Body of pancreas (tissue), 4 donors: ENCODE data around the gene NRGN. TPM values are rescaled to one million over a fixed set of nuclear protein-coding genes. Genes with fewer than 3 reads are reported as not detected.
A peak's percentile ranks its signal among the peaks of the same experiment; 100 is the strongest.

Experiments used
- ATAC-seq: fragments of 150-250 bp; one replicate; pipeline ENCODE4 v1.9.1; 2016
- DNase-seq, 4 donors: peaks; one replicate each; pipeline ENCODE4 v3.0.0-alpha.2; 2019
- H3K27ac ChIP-seq, 4 donors: fragments of 200-600 bp; sonication (generic); 1 replicate in 3 of 4; 2 replicates in 1 of 4; pipeline versions ENCODE4 v1.5.1 to v1.6.1; 2016 to 2019; ENCODE audit warnings: mild to moderate bottlenecking in 1 of 4, mixed read lengths in 1 of 4, moderate library complexity in 1 of 4
- H3K27me3 ChIP-seq, 2 donors: fragments of 200-600 bp; sonication (generic); one replicate each; pipeline ENCODE4 v1.6.0; 2016; ENCODE audit warnings: mild to moderate bottlenecking in 1 of 2
- H3K36me3 ChIP-seq, 2 donors: fragments of 200-600 bp; sonication (generic); replicated peaks in 1 of 2; 2 replicates each; pipeline ENCODE4 v1.5.1; 2016; ENCODE audit warnings: low read depth in 2 of 2; ENCODE audit not compliant: insufficient read depth in 1 of 2
- H3K4me1 ChIP-seq: fragments of 200-600 bp; sonication (generic); one replicate; pipeline ENCODE4 v1.6.0; 2016
- H3K4me3 ChIP-seq, 2 donors: fragments of 200-600 bp; sonication (generic); 1 replicate in 1 of 2; 2 replicates in 1 of 2; pipeline ENCODE4 v1.5.1; 2016 to 2019
- H3K9me3 ChIP-seq, 3 donors: fragments of 200-600 bp; sonication (generic); 1 replicate in 2 of 3; 2 replicates in 1 of 3; pipeline ENCODE4 v1.5.1; 2016
- CTCF ChIP-seq, 7 experiments: fragments of 450-650 bp in 4 of 7; fragments of 200-600 bp in 3 of 7; sonication (generic) in 3 of 7; IDR thresholded peaks; one replicate each; pipeline ENCODE4 v1.5.1; 2016 to 2019; ENCODE audit warnings: antibody characterized with exemption in 7 of 7
- POLR2A ChIP-seq, 3 donors: fragments of 450-650 bp; IDR thresholded peaks; one replicate each; pipeline ENCODE4 v1.6.1; 2016; ENCODE audit warnings: antibody characterized with exemption in 3 of 3, mild to moderate bottlenecking in 2 of 3
- WGBS, 2 donors: methylation state at CpG; one replicate each; pipeline ENCODE4 v1.1.5; 2017; 5-methylcytosine and 5-hydroxymethylcytosine counted together
- intact Hi-C: fragments of 100-400 bp; cut with DNase I; formaldehyde crosslinking; loops from one replicate; pipeline ENCODE4 v1.15.1; 2023
- total RNA-seq, 2 donors: library from RNA; depleted of rRNA; stranded (reverse); fragments of >200 nt; gene quantifications; one replicate each; pipeline ENCODE4 v1.1.0, GENCODE V29; 2016

The NRGN gene
- total RNA-seq, 2 donors from 2014 or later = not detected

- H3K36me3 ChIP-seq = no peaks in the 10 kb centered on the region
- DNase-seq = no peak
- ATAC-seq = no peak
- intact Hi-C loops = no loop called here
- no peaks in the 10 kb centered on the region for H3K9me3 ChIP-seq
- 49 to 54% methylated on average over 3 of the region's 3 CpGs for WGBS, 2 donors
- H3K4me3 ChIP-seq = no peak overlapping the region
- peaks cover under 1% of the 10 kb centered on the region for H3K4me1 ChIP-seq
- H3K27ac ChIP-seq = no peak overlapping the region
- H3K27me3 ChIP-seq = no peaks in the 10 kb centered on the region
- TF ChIP-seq CTCF (IDR thresholded peaks at IDR 0.05) = no peak
- TF ChIP-seq POLR2A (IDR thresholded peaks at IDR 0.05) = no peak
These were observed 27.4 kb upstream of the NRGN start for GRCh38 chr11:124712392-124712791.

GRCh38 chr11:124716591-124716990, 23.2 kb upstream of the NRGN start:
- TF ChIP-seq CTCF (IDR thresholded peaks at IDR 0.05) (no peak), POLR2A (IDR thresholded peaks at IDR 0.05) (no peak)
- no peak for ATAC-seq
- peaks cover 16% of the 10 kb centered on the region for H3K4me1 ChIP-seq
- H3K4me3 ChIP-seq = no peak overlapping the region
- intact Hi-C loops = no loop called here
- WGBS, 2 donors = 60 to 70% methylated on average over 3 of the region's 3 CpGs
- no peaks in the 10 kb centered on the region for H3K27me3 ChIP-seq
- no peak for DNase-seq
- H3K9me3 ChIP-seq = no peaks in the 10 kb centered on the region
- no peak overlapping the region for H3K27ac ChIP-seq
- H3K36me3 ChIP-seq = no peaks in the 10 kb centered on the region

- Histone ChIP-seq H3K4me1 (peaks cover 16% of the 10 kb centered on the region), H3K27me3 (no peaks in the 10 kb centered on the region), H3K9me3 (no peaks in the 10 kb centered on the region), H3K27ac (no peak overlapping the region), H3K36me3 (no peaks in the 10 kb centered on the region), H3K4me3 (no peak overlapping the region)
- TF ChIP-seq POLR2A (IDR thresholded peaks at IDR 0.05) (no peak), CTCF (IDR thresholded peaks at IDR 0.05) (no peak)
- intact Hi-C loops = no loop called here
- 41 to 48% methylated on average over 7 of the region's 7 CpGs for WGBS, 2 donors
- no peak for ATAC-seq
- DNase-seq = no peak
These were observed 22.3 kb upstream of the NRGN start for GRCh38 chr11:124717421-124717785.

GRCh38 chr11:124717786-124718651, 21.7 kb upstream of the NRGN start:
- no peaks in the 10 kb centered on the region for H3K9me3 ChIP-seq
- TF ChIP-seq CTCF (IDR thresholded peaks at IDR 0.05) (no peak), POLR2A (IDR thresholded peaks at IDR 0.05) (no peak)
- WGBS, 2 donors = 0 to 1% methylated on average over 39 to 45 of the region's 45 CpGs
- H3K36me3 ChIP-seq = no peaks in the 10 kb centered on the region
- intact Hi-C loops = no loop called here
- no peak overlapping the region for H3K4me3 ChIP-seq
- peaks cover 16% of the 10 kb centered on the region for H3K4me1 ChIP-seq
- ATAC-seq (peak; percentile 35), DNase-seq (peak in 1 of 4 donors; percentile 8)
- no peaks in the 10 kb centered on the region for H3K27me3 ChIP-seq
- H3K27ac ChIP-seq = no peak overlapping the region

- Histone ChIP-seq H3K4me1 (peaks cover 16% of the 10 kb centered on the region), H3K4me3 (no peak overlapping the region), H3K27ac (no peak overlapping the region), H3K36me3 (no peaks in the 10 kb centered on the region), H3K27me3 (no peaks in the 10 kb centered on the region), H3K9me3 (no peaks in the 10 kb centered on the region)
- 23 to 26% methylated on average over 14 of the region's 14 CpGs for WGBS, 2 donors
- DNase-seq = no peak
- no peak for TF ChIP-seq CTCF (IDR thresholded peaks at IDR 0.05)
- ATAC-seq = no peak
- intact Hi-C loops = no loop called here
These were observed 20.9 kb upstream of the NRGN start for GRCh38 chr11:124718801-124719200.
